GM19239 (cell line): ENCODE measurements around the gene FAM133A.

Experiments
- DNase-seq: peaks from one replicate; pipeline ENCODE4 v3.0.0; 2011; ENCODE audit warnings: low spot score; ENCODE audit not compliant: insufficient read length
- FAIRE-seq: peaks from 2 replicates; lab custom pipeline; 2011; peaks lifted over from hg19 to GRCh38; lab: Jason Lieb, UNC

The FAM133A gene

DNA sequence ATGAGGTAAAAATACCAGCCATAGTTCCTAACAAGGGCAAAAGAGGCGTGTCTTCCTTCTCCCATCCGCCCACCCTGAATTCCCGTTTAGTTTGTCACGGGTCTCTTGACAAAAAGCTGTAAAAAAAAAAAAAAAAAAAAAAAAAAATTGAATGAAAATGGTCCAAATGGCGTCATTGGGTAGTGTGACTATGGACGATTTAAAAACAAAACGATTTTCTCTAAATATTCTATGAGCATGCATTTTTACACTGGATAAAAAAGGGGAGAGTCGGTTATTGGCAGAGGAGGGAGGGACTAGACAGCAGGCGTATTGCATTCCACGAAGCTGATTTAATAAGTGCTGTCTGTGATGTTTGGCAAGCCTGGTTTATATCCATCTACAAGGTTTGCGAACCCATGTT lies at the start of gene FAM133A:
FAM133A (plus strand) TSS at position 338 of the 403 bp plus-strand sequence. CDS start 35,214 bp downstream, outside the sequence.
- DNase-seq (no peak), FAIRE-seq (no peak)

DNA sequence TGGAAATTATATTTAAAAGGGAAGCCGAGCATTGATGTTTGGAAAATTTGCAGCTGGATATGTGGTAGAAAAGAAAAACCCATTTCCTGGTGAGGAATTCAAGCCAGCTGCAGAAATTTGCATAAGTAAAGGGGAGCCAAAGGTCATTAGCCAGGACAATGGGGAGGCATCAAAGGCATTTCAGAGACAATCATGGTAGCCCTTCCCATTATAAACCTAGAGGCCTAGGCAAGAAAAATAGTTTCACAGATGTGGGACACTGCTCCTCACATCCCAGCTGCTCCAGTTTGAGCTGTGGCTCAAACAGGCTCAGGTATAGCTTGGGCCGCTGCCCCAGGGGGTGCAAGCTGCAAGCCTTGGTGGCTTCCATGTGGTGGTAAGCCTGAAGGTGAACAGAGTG lies 36.4 kb upstream of the FAM133A start:
- FAIRE-seq (no peak), DNase-seq (no peak)

DNA sequence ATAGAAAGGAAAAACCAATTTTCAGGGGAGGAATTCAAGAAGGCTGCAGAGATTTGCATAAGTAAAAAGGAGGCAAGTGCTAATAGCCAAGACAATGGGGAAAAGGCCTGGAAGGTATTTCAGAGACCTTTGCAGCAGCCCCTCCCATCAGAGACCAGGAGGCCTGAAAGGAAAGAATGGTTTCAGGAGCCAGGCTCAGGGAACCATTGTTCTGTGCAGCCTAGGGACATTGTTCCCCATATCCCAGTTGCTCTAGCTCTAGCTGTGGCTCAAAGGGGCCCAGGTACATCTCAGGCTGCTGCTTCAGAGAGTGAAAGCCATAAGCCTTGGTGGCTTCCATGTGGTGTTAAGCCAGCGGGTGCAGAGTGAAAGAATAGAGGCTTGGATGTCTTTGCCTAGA lies 24.6 kb upstream of the FAM133A start:
- FAIRE-seq (no peak), DNase-seq (no peak)

DNA sequence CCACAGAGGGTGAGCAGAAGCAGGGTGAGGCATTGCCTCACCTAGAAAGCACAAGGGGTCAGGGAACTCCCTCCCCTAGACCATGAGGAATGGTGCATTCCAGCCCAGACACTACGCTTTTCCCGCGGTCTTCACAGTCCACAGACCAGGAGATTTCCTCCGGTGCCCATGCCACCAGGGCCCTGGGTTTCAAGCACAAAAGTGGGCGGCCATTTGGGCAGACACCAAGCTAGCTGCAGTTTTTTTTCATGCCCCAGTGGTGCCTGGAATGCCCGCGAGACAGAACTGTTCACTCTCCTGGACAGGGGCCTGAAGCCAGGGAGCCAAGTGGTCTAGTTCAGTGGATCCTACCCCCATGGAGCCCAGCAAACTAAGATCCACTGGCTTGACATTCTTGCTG lies 13.4 kb upstream of the FAM133A start:
- no peak for FAIRE-seq
- no peak for DNase-seq

DNA sequence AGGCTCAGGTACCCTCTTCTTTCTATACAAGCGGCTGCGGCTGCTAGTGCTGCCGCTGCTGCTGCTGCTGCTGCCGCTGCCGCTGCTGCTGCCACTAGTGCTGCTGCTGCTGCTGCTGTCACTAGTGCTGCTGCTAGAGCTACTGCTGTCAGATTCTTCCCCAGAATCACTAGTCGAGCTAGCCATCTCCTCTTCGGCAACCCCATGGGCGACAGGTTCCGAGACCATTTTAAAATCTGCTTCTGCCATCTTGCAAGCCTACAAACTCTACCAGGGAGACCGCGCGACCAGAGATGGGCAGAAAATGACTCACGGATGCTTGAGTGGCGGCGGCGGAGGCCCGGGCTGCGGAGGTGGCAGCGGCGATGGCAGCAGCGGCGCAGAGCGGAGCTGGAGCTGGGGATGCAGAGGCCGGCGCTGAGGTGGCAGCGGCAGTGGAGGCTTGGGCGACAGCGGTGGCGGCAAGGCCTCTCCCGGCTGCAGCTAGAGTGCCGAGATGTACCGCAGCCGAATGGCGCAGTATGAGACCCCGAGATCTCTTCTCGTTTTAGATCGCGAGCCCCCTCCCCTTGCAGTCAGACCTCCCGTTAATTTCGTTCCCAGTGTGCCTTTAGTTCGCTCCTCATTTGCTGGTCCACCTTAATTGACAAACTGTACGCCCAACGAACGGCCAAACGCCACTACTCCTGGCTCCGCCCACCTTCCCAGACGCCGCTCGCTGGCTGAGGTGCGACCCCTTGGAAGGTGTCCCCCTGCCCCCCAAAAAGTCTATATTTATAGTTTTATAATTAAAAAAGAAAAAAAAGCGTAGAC lies 744 bp upstream of the FAM133A start, which contains the start of gene NAP1L3:
NAP1L3 (minus strand) TSS at position 523 of the 813 bp plus-strand sequence; CDS start at position 249, 274 bp downstream.
- DNase-seq (no peak), FAIRE-seq (no peak)

DNA sequence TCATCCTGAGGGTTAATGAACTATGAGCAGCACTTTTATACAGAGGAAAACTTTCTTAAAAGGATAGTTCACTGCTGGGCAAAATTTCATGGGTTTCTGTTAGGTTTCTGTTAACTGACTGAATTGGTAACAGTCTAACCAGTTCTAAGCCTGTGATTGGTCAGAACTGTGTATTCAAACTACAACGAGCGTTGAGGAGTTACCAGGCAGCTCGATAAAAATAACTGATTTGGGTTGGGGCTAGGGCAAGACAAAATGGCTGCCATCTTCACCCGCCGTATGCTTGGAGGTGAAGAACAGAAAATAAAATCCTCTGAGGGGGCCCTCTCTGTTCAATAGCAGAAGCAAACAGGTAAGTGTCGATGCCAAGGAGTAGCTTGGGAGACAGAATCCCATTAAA lies 22.0 kb downstream of the FAM133A start:
- FAIRE-seq = no peak
- DNase-seq = no peak

DNA sequence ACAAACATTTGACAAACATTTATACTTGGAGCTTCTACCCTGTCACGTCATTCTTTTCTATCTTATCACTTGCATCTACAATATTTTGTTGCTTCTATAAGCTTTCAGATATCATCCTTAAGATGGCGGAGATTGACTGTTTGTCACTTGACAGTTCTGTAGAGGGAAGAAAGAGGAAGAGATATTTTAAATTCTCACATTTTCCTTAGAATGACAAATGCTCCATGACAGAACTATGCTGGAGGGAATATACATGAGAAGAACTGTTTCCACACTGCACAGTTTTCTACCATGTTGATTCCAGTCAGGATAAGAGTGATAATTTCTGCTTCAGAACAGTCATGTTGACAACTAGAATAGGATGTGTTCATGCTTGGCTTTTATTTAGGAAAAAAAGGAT lies 29.7 kb downstream of the FAM133A start:
- no peak for DNase-seq
- no peak for FAIRE-seq

DNA sequence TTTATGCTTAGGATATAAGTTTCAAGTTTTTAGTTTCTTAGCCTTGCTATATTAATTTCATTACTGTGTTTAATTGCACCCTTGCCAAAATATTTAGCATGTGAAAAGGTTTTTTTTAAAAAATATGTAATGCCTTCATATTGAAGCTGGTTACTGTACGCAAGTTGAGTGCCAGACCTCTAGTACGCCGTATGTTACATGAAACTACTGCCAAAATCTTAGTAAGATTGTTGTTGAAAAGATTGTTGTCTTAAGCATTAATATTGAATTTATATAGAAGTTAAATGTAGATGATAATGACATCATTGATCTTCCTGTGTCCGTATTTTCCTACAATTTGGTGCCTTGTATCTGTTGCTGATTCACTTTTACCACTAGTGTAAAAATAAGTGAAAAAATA lies 37.1 kb downstream of the FAM133A start:
- DNase-seq (no peak), FAIRE-seq (no peak)

DNA sequence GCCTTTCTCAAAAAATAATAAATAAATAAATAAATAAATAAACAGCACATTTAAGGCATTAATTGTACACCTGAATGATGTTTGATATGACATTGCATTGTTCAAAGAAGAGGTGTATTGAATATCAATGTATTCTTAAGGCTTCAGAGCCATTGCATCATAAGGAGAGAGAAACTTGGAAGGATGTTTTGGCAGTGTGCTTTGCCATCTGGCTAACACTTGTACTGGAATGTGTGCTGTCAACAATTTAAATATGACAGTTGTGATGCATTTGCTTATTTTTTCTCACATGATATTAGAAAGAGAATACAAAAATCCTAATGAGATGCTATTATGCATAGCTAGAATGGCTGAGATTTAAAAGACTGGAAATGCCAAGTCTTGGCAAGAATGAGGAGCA lies 67.8 kb downstream of the FAM133A start:
- FAIRE-seq (no peak), DNase-seq (no peak)

DNA sequence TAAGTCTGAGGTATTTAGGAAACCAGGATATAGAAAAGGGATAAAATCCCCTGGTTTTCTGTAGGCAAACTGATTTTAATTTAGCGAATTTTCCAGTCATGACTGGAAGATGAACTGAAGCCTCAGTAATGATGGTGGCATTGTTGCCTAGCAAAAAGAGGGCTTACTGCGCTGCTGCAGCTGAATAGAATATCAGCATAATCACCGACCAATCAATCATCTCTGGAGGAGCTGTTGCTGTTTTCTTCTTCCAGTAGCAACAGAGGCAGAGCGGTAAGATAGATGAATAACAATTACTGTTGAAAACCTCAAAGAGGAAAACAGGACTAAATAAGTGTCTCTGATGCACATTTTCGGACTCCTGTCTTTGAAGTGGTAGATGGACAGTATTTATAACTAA lies 86.2 kb downstream of the FAM133A start:
- no peak for FAIRE-seq
- DNase-seq = no peak
